SK-N-MC (cell line): ENCODE results near the gene PAX5.
A peak's percentile ranks its signal among the peaks of the same experiment; 100 is the strongest.

Experiments
- EZH2 ChIP-seq: fragments of 200-600 bp; sonication (generic); IDR thresholded peaks from one replicate; pipeline ENCODE4 v1.6.1; 2017; ENCODE audit warnings: antibody characterized with exemption
- FOXP2 ChIP-seq: optimal IDR thresholded peaks from 2 replicates; pipeline ENCODE3; 2011; ENCODE audit warnings: mild to moderate bottlenecking, moderate library complexity; ENCODE audit not compliant: insufficient read depth; ENCODE audit errors: extremely low read length, control extremely low read depth
- POLR2AphosphoS5 ChIP-seq: IDR thresholded peaks from 2 replicates; pipeline ENCODE4 v1.6.1; 2012; ENCODE audit warnings: mild to moderate bottlenecking, low read depth, low read length, borderline replicate concordance

DNA sequence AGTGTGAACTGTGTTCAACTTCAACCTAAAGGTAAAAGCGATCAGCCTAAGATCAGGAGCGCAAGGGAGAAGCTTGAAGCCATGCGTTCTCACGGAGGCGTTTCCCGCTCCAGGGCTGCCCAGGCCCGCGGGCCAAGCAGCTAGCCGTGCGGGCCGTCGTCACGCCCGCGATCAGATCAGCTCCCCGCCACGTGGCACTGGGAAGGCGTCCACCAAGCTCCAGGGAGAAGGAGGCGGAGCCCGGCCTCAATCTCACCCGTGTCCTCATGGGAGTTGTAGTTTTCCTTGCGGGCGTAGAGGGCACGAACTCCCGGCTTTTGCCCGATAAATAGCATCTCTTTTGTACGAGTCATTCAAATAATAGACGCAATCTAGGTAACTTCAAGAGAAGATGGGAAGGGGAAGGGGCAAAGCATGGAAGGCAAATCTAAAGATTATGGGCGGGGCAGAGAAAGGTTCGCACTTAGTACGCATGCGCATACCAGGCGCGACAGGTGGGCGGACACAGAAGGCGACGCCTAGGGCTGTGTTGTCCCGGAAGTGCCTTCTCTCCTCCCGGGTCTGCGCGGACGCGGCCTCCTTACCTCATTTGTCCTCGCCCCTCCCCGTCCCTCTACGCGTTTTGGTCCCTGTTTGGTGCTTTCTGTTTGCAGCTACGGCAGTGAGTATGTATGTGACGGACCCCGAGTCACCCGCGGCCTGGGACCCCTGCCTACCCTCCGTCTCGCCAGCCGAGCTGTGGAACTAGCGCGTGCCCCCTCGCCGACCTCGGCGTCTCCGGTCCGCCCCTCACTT lies 45.5 kb upstream of the PAX5 start:
- TF ChIP-seq EZH2 (no peak), FOXP2 (no peak), POLR2AphosphoS5 (peak; percentile 64)
